WTC11 (cell line): Measurements from ENCODE around the gene ARIH1. TPM values are rescaled to one million over a fixed set of nuclear protein-coding genes. Genes with fewer than 3 reads are reported as not detected.

Experiments used
- ATAC-seq: fragments of 200-7000 bp; cut with Tn5 transposase; 2 replicates; pipeline ENCODE4 v1.10.0; 2021; ENCODE audit warnings: mild to moderate bottlenecking, moderate library complexity
- CTCF ChIA-PET: fragments of 300-600 bp; sonication (Branson Sonifier 250); formaldehyde crosslinking; loops from one replicate; lab custom pipeline; 2021; ENCODE audit warnings: antibody characterized with exemption; lab: Charles Lee
- POLR2A ChIA-PET: fragments of 350-600 bp; sonication (Branson Sonifier 250); formaldehyde crosslinking; loops from one replicate; lab custom pipeline; 2021; ENCODE audit warnings: antibody characterized with exemption; lab: Charles Lee
- DNase-seq: peaks from one replicate; pipeline ENCODE4 v3.0.0; 2021; ENCODE audit warnings: low spot score
- H3K27ac Mint-ChIP-seq: 2 replicates; pipeline ENCODE4 v1.8.0; 2021; ENCODE audit warnings: mixed read lengths
- H3K27me3 Mint-ChIP-seq: 2 replicates; pipeline ENCODE4 v1.8.0; 2021; ENCODE audit warnings: low read depth, mild to moderate bottlenecking, moderate library complexity, mixed read lengths
- H3K36me3 Mint-ChIP-seq: 2 replicates; pipeline ENCODE4 v1.8.0; 2021; ENCODE audit warnings: mixed read lengths
- H3K4me1 Mint-ChIP-seq: 2 replicates; pipeline ENCODE4 v1.8.0; 2022; ENCODE audit warnings: mixed read lengths
- H3K4me3 Mint-ChIP-seq: 2 replicates; pipeline ENCODE4 v1.8.0; 2021; ENCODE audit warnings: mild to moderate bottlenecking, moderate library complexity, mixed read lengths
- H3K9me3 Mint-ChIP-seq: 2 replicates; pipeline ENCODE4 v1.8.0; 2021; ENCODE audit warnings: mixed read lengths
- AR ChIP-seq: fragments of 250-450 bp; sonication (Bioruptor Pico); IDR thresholded peaks from 2 replicates; pipeline ENCODE4 v1.9.0; 2021; ENCODE audit warnings: mild to moderate bottlenecking
- ATF2 ChIP-seq: sonication (generic); formaldehyde crosslinking; IDR thresholded peaks from 2 replicates; pipeline ENCODE4 v1.8.1; 2022; ENCODE audit warnings: low read depth, missing genetic modification reagents, borderline replicate concordance
- ATF3 ChIP-seq: sonication (generic); formaldehyde crosslinking; conservative IDR thresholded peaks from 2 replicates; pipeline ENCODE4 v1.8.1; 2022; ENCODE audit warnings: mild to moderate bottlenecking, missing genetic modification reagents
- CREB1 ChIP-seq: sonication (generic); formaldehyde crosslinking; IDR thresholded peaks from 2 replicates; pipeline ENCODE4 v1.8.0; 2023; ENCODE audit warnings: mild to moderate bottlenecking, missing genetic modification reagents
- CREM ChIP-seq: sonication (generic); formaldehyde crosslinking; IDR thresholded peaks from 2 replicates; pipeline ENCODE4 v1.8.1; 2022; ENCODE audit warnings: mild to moderate bottlenecking, missing genetic modification reagents, moderate library complexity
- FOXP4 ChIP-seq: sonication (generic); formaldehyde crosslinking; IDR thresholded peaks from 2 replicates; pipeline ENCODE4 v1.8.0; 2022; ENCODE audit warnings: mild to moderate bottlenecking, missing genetic modification reagents
- GTF2I ChIP-seq: fragments of 250-450 bp; sonication (Bioruptor Pico); conservative IDR thresholded peaks from 2 replicates; pipeline ENCODE4 v1.4.0; 2021; ENCODE audit warnings: mild to moderate bottlenecking
- HMGXB4 ChIP-seq: sonication (generic); formaldehyde crosslinking; IDR thresholded peaks from 2 replicates; pipeline ENCODE4 v1.8.1; 2023; ENCODE audit warnings: mild to moderate bottlenecking, moderate library complexity, missing genetic modification reagents
- JAZF1 ChIP-seq: fragments of 250-450 bp; sonication (Bioruptor Pico); IDR thresholded peaks from 2 replicates; pipeline ENCODE4 v1.9.0; 2021; ENCODE audit warnings: moderate library complexity, mild to moderate bottlenecking, inconsistent platforms
- MAX ChIP-seq: sonication (generic); formaldehyde crosslinking; IDR thresholded peaks from 2 replicates; pipeline ENCODE4 v1.8.0; 2022; ENCODE audit warnings: mild to moderate bottlenecking, missing genetic modification reagents
- MYBL2 ChIP-seq: sonication (generic); formaldehyde crosslinking; IDR thresholded peaks from 2 replicates; pipeline ENCODE4 v1.8.1; 2023; ENCODE audit warnings: mild to moderate bottlenecking, moderate library complexity, missing genetic modification reagents
- NFYB ChIP-seq: sonication (generic); formaldehyde crosslinking; conservative IDR thresholded peaks from 2 replicates; pipeline ENCODE4 v1.8.0; 2022; ENCODE audit warnings: low read depth, missing genetic modification reagents
- PREB ChIP-seq: sonication (generic); formaldehyde crosslinking; IDR thresholded peaks from 2 replicates; pipeline ENCODE4 v1.8.1; 2022; ENCODE audit warnings: mild to moderate bottlenecking, missing genetic modification reagents, moderate library complexity, borderline replicate concordance
- PRRX2 ChIP-seq: fragments of 250-450 bp; sonication (Bioruptor Pico); IDR thresholded peaks from 2 replicates; pipeline ENCODE4 v1.8.0; 2021; ENCODE audit warnings: mild to moderate bottlenecking
- SMAD4 ChIP-seq: sonication (generic); formaldehyde crosslinking; IDR thresholded peaks from 2 replicates; pipeline ENCODE4 v1.8.0; 2022; ENCODE audit warnings: mild to moderate bottlenecking, missing genetic modification reagents
- SOX15 ChIP-seq: fragments of 250-450 bp; sonication (Bioruptor Pico); IDR thresholded peaks from 2 replicates; pipeline ENCODE4 v1.9.0; 2021; ENCODE audit warnings: mild to moderate bottlenecking
- TCF7 ChIP-seq: sonication (generic); formaldehyde crosslinking; IDR thresholded peaks from 2 replicates; pipeline ENCODE4 v1.8.0; 2022; ENCODE audit warnings: mild to moderate bottlenecking, low read depth, missing genetic modification reagents, moderate library complexity
- TEAD4 ChIP-seq: sonication (generic); formaldehyde crosslinking; IDR thresholded peaks from 2 replicates; pipeline ENCODE4 v1.8.0; 2022; ENCODE audit warnings: mild to moderate bottlenecking, missing genetic modification reagents
- ZBTB21 ChIP-seq: sonication (generic); formaldehyde crosslinking; IDR thresholded peaks from 2 replicates; pipeline ENCODE4 v1.8.1; 2023; ENCODE audit warnings: mild to moderate bottlenecking, missing genetic modification reagents, borderline replicate concordance
- ZBTB43 ChIP-seq: sonication (generic); formaldehyde crosslinking; IDR thresholded peaks from 2 replicates; pipeline ENCODE4 v1.8.1; 2023; ENCODE audit warnings: mild to moderate bottlenecking, missing genetic modification reagents
- ZNF317 ChIP-seq: sonication (generic); formaldehyde crosslinking; IDR thresholded peaks from 2 replicates; pipeline ENCODE4 v1.8.1; 2023; ENCODE audit warnings: low read depth, mild to moderate bottlenecking, moderate library complexity, missing genetic modification reagents, borderline replicate concordance
- total RNA-seq: library from RNA; stranded (reverse); gene quantifications from 3 replicates; pipeline ENCODE4 v1.2.3, GENCODE V29; 2021

The ARIH1 gene
- total RNA-seq, 1 experiment from 2014 or later, result 198 TPM

- no peaks in the 10 kb centered on the region for H3K9me3 Mint-ChIP-seq
- TF ChIP-seq PREB (CRISPR knock-in tag), result no peak
- TF ChIP-seq ZNF317 (CRISPR knock-in tag), result no peak
- TF ChIP-seq SOX15 (CRISPR knock-in tag), result no peak
- TF ChIP-seq CREM (CRISPR knock-in tag), result no peak
- no peak for TF ChIP-seq NFYB (CRISPR knock-in tag)
- no peak for TF ChIP-seq JAZF1 (CRISPR knock-in tag)
- H3K4me1 Mint-ChIP-seq, result peaks cover 41% of the 10 kb centered on the region
- DNase-seq (no peak), ATAC-seq (no peak)
- no peaks in the 10 kb centered on the region for H3K27me3 Mint-ChIP-seq
- H3K4me3 Mint-ChIP-seq, result no peak overlapping the region
- ChIA-PET POLR2A (no interaction called here), CTCF (no interaction called here)
- no peak overlapping the region for H3K27ac Mint-ChIP-seq
- peaks cover 7% of the 10 kb centered on the region for H3K36me3 Mint-ChIP-seq
These were observed 22.7 kb downstream of the ARIH1 start for GRCh38 chr15:72496783-72497182.

GRCh38 chr15:72497402-72497801 is 23.3 kb downstream of the ARIH1 start:
- Mint-ChIP-seq H3K27me3 (no peaks in the 10 kb centered on the region), H3K36me3 (peaks cover 7% of the 10 kb centered on the region), H3K4me3 (no peak overlapping the region), H3K4me1 (peaks cover 44% of the 10 kb centered on the region), H3K27ac (peak overlapping the region; percentile 3; the same call in 1 of the 2 replicates), H3K9me3 (no peaks in the 10 kb centered on the region)
- no peak for TF ChIP-seq TCF7 (CRISPR knock-in tag)
- no peak for TF ChIP-seq CREB1 (CRISPR knock-in tag)
- no peak for TF ChIP-seq MAX (CRISPR knock-in tag)
- no peak for TF ChIP-seq ATF3 (CRISPR knock-in tag)
- no peak for TF ChIP-seq ATF2
- no peak for TF ChIP-seq GTF2I (CRISPR knock-in tag)
- no peak for TF ChIP-seq ZBTB21 (CRISPR knock-in tag)
- no peak for TF ChIP-seq PRRX2 (CRISPR knock-in tag)
- no peak for TF ChIP-seq FOXP4
- TF ChIP-seq SMAD4, result no peak
- no peak for TF ChIP-seq TEAD4 (CRISPR knock-in tag)
- TF ChIP-seq AR (CRISPR knock-in tag), result no peak
- no peak for TF ChIP-seq HMGXB4 (CRISPR knock-in tag)
- no peak for TF ChIP-seq ZBTB43 (CRISPR knock-in tag)
- no peak for TF ChIP-seq MYBL2 (CRISPR knock-in tag)
- ChIA-PET CTCF (no interaction called here), POLR2A (no interaction called here)
- DNase-seq (no peak), ATAC-seq (no peak)
